Measurements from ENCODE around the gene LARP1.

The LARP1 gene

DNA sequence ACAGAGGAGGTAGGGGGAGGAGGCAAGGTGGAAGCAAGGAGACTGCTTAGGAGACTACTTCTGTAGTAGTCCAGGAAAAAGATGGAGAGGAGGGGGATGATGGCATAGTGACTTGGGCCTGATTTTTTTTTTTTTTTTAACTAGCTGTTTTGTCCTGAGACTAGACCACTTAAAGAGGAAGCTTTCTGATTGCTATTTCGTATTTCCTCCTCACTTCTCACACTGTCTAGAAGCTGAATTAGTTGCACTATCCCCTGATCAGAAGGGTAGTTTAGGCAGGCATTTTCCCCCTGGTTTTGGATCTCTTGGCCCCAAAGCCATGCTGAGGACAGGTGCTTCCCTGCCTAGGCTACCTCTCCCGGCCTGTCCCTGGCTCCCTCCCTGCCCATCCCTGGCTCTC is 14.9 kb downstream of the LARP1 start:
- Histone ChIP-seq H3K27ac (no peak overlapping the region), H3K4me3 (ENCODE audit: low read depth, low read length) (no peak overlapping the region), H3K27me3 (replicated peaks) (no peaks in the 10 kb centered on the region), H3K36me3 (replicated peaks) (no peaks in the 10 kb centered on the region)
- no peak for DNase-seq
- TF ChIP-seq, protein P1, sequence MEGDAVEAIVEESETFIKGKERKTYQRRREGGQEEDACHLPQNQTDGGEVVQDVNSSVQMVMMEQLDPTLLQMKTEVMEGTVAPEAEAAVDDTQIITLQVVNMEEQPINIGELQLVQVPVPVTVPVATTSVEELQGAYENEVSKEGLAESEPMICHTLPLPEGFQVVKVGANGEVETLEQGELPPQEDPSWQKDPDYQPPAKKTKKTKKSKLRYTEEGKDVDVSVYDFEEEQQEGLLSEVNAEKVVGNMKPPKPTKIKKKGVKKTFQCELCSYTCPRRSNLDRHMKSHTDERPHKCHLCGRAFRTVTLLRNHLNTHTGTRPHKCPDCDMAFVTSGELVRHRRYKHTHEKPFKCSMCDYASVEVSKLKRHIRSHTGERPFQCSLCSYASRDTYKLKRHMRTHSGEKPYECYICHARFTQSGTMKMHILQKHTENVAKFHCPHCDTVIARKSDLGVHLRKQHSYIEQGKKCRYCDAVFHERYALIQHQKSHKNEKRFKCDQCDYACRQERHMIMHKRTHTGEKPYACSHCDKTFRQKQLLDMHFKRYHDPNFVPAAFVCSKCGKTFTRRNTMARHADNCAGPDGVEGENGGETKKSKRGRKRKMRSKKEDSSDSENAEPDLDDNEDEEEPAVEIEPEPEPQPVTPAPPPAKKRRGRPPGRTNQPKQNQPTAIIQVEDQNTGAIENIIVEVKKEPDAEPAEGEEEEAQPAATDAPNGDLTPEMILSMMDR (IDR thresholded peaks at IDR 0.05; ENCODE audit: low read depth, low read length, missing control alignments) = no peak
- in situ Hi-C loops (cut with HindIII; ENCODE audit: low pct_ligation_motif_present, low sequenced_read_pairs) = no loop called here

DNA sequence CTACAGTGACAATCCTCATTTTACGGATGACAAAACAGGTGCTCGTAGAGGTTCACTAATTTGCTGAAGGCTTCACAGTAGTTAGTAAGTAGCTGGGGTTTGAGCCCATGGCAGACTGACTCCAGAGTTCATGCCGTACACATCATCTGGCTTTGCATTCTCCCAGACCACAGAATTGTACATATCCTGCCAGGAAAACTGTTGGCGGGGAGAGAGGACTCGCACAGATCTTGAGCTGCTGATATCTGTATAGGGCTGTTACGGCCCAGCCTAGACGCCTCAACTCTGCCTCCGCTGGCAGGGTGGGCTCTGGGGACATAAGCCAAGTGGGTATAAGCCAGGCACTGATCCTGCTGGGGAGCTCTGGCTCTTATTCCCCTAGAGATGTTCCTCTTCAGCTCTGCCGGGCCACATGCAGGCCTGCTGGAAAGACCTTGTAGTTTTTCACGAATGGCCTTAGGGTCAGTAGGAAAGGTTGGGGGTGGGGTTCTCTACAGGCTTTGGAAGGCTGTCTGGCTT is 16.3 kb downstream of the LARP1 start:
- DNase-seq = peak; percentile 87
- TF ChIP-seq, protein P1 (IDR thresholded peaks at IDR 0.05; ENCODE audit: low read depth, low read length, missing control alignments) = peak; percentile 29
- Histone ChIP-seq H3K27me3 (replicated peaks) (no peaks in the 10 kb centered on the region), H3K4me3 (ENCODE audit: low read depth, low read length) (no peak overlapping the region), H3K27ac (peak overlapping the region; percentile 65), H3K36me3 (replicated peaks) (no peaks in the 10 kb centered on the region)
- in situ Hi-C loops (cut with HindIII; ENCODE audit: low pct_ligation_motif_present, low sequenced_read_pairs) = no loop called here

DNA sequence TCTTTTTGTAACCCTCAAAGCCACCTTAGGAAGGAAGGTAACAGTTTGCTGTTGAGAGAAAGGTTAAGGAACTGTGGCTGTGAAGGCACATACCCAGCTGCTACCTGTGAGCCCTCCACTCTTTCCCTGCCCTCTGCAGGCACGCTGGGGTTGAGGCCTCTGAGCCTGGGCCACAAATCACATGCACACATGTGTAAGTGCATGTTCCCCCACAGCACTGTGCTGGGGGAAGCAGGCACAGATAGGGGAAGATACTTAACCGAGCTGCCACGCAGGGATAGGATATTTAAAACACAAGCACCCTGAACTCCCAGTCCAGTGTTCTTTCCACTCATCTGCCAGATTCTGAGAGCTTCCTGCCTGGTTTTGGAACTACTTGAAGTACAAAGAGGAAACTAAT is 18.1 kb downstream of the LARP1 start:
- TF ChIP-seq, protein P1 (IDR thresholded peaks at IDR 0.05; ENCODE audit: low read depth, low read length, missing control alignments) = no peak

DNA sequence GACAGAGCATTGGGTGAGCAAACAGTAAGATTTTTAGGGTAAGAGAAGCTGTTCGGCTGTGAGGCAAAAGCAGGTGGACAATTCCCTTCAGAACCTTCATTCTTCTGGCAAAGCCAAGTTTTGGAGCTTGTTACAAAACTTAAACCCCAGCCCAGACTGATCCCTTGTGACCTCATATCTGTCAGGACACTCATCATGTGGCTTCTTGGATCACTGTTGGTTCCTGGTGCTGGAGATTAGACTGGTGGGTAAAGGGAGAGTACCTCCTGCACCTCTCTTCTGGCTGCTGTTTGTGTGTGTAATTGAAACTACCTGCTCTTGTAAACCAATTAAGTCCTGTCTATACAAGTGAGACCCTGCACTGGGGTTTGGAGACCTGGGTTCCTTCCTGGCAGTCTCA is 21.0 kb downstream of the LARP1 start:
- no peak for DNase-seq
- Histone ChIP-seq H3K27me3 (replicated peaks) (no peaks in the 10 kb centered on the region), H3K27ac (no peak overlapping the region), H3K36me3 (replicated peaks) (no peaks in the 10 kb centered on the region), H3K4me3 (ENCODE audit: low read depth, low read length) (no peak overlapping the region)
- in situ Hi-C loops (cut with HindIII; ENCODE audit: low pct_ligation_motif_present, low sequenced_read_pairs) = no loop called here
- TF ChIP-seq, protein P1 (IDR thresholded peaks at IDR 0.05; ENCODE audit: low read depth, low read length, missing control alignments) = no peak

More for the DNA sequence above, 18.1 kb downstream of the LARP1 start:
- no peak overlapping the region for H3K27ac ChIP-seq
- DNase-seq = no peak
- in situ Hi-C loops (cut with HindIII; ENCODE audit: low pct_ligation_motif_present, low sequenced_read_pairs) = no loop called here
- no peaks in the 10 kb centered on the region for H3K27me3 ChIP-seq (replicated peaks)
- H3K4me3 ChIP-seq (ENCODE audit: low read depth, low read length) = no peak overlapping the region
- no peaks in the 10 kb centered on the region for H3K36me3 ChIP-seq (replicated peaks)

DNA sequence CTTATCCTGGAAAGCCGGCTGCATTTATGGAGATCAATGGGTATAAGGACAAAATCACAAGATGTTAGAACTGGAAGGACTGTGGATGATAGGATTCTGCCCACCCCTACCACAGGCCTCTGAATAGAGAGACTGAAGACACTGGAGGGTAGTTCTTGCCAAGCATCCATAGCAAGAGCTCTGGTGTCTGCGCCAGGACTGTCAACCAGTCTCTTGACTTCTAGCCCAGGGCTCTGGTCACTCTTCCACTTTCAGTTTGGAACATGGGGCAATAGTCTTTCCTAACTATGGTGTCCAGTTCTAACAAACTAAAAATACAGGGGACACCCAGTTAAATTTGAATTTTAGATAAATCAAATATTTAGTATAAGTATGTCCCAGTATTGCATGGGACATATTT is 23.4 kb downstream of the LARP1 start:
- H3K27ac ChIP-seq = no peak overlapping the region
- H3K36me3 ChIP-seq (replicated peaks) = no peaks in the 10 kb centered on the region
- TF ChIP-seq, protein P1 (IDR thresholded peaks at IDR 0.05; ENCODE audit: low read depth, low read length, missing control alignments) = no peak
- H3K27me3 ChIP-seq (replicated peaks) = no peaks in the 10 kb centered on the region
- in situ Hi-C loops (cut with HindIII; ENCODE audit: low pct_ligation_motif_present, low sequenced_read_pairs) = no loop called here
- DNase-seq = no peak
- no peak overlapping the region for H3K4me3 ChIP-seq (ENCODE audit: low read depth, low read length)

DNA sequence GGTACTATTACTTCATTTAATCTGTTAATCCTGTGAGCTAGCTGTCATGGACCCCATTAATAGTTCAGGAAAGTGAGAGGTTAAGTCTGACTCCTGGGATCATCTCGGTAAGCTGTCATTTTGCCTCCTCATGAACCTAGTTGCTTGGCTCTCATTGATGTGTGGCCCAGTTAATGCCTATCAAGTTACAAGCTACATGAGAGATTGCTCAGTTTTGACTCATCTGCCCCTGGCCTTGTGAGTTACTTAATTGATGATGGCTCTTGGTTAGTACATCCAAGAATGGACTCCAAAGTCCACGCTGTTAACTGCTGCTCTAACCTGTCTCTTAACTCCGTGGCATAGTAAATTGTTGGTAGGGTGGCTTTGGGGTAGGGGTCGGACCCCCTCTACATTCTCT is 23.9 kb downstream of the LARP1 start:
- Histone ChIP-seq H3K27me3 (replicated peaks) (no peaks in the 10 kb centered on the region), H3K27ac (no peak overlapping the region), H3K36me3 (replicated peaks) (no peaks in the 10 kb centered on the region), H3K4me3 (ENCODE audit: low read depth, low read length) (no peak overlapping the region)
- TF ChIP-seq, protein P1 (IDR thresholded peaks at IDR 0.05; ENCODE audit: low read depth, low read length, missing control alignments) = no peak
- in situ Hi-C loops (cut with HindIII; ENCODE audit: low pct_ligation_motif_present, low sequenced_read_pairs) = no loop called here
- DNase-seq = peak; percentile 84
